NCI-H69 (cell line): ENCODE results near the gene MFAP4.

Experiments used
- DNase-seq: peaks from one replicate; lab custom pipeline; 2025; lab: John Stamatoyannopoulos, UW

Gene MFAP4

DNA sequence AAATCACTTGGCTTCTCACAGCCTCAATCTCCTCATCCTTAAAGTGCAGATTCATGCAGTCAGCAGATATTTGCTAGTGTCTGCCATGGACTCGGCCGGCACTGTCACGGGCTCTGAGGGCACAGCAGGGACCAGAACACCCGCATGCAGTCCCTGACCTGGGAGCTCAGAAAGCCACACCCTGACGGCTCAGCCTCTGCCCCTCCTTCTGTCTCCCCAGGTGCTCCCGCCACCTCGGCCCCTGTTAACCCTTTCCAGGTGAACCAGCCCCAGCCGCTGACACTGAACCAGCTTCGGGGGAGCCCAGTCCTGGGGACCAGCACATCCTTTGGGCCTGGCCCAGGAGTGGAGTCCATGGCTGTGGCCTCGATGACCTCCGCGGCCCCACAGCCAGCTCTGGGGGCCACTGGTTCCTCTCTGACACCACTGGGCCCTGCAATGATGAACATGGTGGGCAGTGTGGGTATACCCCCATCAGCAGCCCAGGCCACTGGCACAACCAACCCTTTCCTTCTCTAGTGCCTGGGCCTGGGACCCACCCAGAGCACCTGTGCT, 53.2 kb downstream of the MFAP4 start:
- DNase-seq, result no peak
